Measurements from ENCODE around the gene CD53. TPM values are rescaled to one million over a fixed set of nuclear protein-coding genes. Genes with fewer than 3 reads are reported as not detected.

CD53 gene
- total and polyA plus RNA-seq, 9 of the 15 experiments (the other 6 are each of a cell fraction or from before 2014, with no cell fraction given), result 63.5 to 220 (median 131) TPM

DNA sequence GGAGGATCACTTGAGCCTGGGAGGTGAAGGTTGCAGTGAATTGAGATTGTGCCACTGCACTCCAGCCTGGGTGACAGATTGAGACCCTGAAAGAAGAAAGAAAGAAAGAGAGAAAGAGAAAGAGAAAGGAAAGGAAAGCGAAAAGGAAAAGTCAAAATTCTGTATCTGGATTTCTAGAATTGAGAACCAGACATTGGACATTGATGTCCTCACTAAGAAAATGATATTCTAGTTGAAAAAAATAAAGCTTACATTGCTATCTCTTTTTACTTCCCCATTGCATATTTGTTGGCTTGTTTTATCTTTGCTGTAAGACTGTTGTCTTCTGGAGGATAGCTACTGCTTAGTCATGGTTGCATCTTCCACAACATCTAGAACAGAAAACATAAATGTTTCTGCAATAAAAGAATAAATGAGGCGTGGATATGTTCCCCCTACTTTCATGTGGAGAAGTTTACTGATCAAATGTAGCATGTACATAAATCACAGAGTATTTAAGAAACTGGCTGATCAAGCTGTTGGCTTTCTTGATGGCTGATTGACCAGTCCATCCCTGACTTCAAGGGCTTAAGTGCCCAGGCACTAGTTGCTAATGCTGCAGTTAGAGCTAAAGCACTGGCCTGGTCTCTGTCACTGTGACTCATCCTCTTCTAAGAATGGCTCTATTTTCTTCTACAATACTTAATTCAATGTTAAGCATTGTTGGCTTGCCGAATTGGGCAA, 17.7 kb downstream of the CD53 start (continued):
- TF ChIP-seq MYC (IDR thresholded peaks at IDR 0.05; ENCODE audit: low read depth, low read length), result 0 out of 2 replicates have a peak, but pooled peaks have one; percentile 17
- no peak for TF ChIP-seq MYC (CRISPR knock-in tag; IDR thresholded peaks at IDR 0.05; ENCODE audit: borderline replicate concordance, low read depth)
- TF ChIP-seq ARID1B (IDR thresholded peaks at IDR 0.05), result peak; percentile 91
- TF ChIP-seq, protein P1, sequence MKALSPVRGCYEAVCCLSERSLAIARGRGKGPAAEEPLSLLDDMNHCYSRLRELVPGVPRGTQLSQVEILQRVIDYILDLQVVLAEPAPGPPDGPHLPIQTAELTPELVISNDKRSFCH (CRISPR knock-in tag; IDR thresholded peaks at IDR 0.05), result no peak
- TF ChIP-seq, protein P1 (tag; IDR thresholded peaks at IDR 0.05), result no peak; the same call in 1 of the 2 replicates
- no peak for TF ChIP-seq ZNF75A (CRISPR knock-in tag; IDR thresholded peaks at IDR 0.05)
- no peak for TF ChIP-seq TOE1 (IDR thresholded peaks at IDR 0.05; ENCODE audit: borderline replicate concordance)
- TF ChIP-seq TOE1 (CRISPR knock-in tag; IDR thresholded peaks at IDR 0.05; ENCODE audit: borderline replicate concordance, low read depth), result no peak
- TF ChIP-seq, protein P2, sequence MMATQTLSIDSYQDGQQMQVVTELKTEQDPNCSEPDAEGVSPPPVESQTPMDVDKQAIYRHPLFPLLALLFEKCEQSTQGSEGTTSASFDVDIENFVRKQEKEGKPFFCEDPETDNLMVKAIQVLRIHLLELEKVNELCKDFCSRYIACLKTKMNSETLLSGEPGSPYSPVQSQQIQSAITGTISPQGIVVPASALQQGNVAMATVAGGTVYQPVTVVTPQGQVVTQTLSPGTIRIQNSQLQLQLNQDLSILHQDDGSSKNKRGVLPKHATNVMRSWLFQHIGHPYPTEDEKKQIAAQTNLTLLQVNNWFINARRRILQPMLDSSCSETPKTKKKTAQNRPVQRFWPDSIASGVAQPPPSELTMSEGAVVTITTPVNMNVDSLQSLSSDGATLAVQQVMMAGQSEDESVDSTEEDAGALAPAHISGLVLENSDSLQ (IDR thresholded peaks at IDR 0.05), result peak; percentile 35; the same call in 1 of the 2 replicates
- peak; percentile 74 for TF ChIP-seq BACH1 (tag; IDR thresholded peaks at IDR 0.05)
- TF ChIP-seq, protein P3, sequence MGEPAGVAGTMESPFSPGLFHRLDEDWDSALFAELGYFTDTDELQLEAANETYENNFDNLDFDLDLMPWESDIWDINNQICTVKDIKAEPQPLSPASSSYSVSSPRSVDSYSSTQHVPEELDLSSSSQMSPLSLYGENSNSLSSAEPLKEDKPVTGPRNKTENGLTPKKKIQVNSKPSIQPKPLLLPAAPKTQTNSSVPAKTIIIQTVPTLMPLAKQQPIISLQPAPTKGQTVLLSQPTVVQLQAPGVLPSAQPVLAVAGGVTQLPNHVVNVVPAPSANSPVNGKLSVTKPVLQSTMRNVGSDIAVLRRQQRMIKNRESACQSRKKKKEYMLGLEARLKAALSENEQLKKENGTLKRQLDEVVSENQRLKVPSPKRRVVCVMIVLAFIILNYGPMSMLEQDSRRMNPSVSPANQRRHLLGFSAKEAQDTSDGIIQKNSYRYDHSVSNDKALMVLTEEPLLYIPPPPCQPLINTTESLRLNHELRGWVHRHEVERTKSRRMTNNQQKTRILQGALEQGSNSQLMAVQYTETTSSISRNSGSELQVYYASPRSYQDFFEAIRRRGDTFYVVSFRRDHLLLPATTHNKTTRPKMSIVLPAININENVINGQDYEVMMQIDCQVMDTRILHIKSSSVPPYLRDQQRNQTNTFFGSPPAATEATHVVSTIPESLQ (CRISPR knock-in tag; IDR thresholded peaks at IDR 0.05), result no peak
- no peak for TF ChIP-seq FUS (optimal IDR thresholded peaks at IDR 0.05; ENCODE audit: low read depth, low read length)
- TF ChIP-seq SETDB1 (IDR thresholded peaks at IDR 0.05; ENCODE audit: low read length), result no peak
- TF ChIP-seq FOXA1 (IDR thresholded peaks at IDR 0.05; ENCODE audit: borderline replicate concordance), result no peak
- TF ChIP-seq, protein P4, sequence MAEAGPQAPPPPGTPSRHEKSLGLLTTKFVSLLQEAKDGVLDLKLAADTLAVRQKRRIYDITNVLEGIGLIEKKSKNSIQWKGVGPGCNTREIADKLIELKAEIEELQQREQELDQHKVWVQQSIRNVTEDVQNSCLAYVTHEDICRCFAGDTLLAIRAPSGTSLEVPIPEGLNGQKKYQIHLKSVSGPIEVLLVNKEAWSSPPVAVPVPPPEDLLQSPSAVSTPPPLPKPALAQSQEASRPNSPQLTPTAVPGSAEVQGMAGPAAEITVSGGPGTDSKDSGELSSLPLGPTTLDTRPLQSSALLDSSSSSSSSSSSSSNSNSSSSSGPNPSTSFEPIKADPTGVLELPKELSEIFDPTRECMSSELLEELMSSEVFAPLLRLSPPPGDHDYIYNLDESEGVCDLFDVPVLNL (CRISPR knock-in tag; IDR thresholded peaks at IDR 0.05; ENCODE audit: low read depth), result no peak
- no peak for TF ChIP-seq ZBTB8A (IDR thresholded peaks at IDR 0.05; ENCODE audit: partially characterized antibody)
- TF ChIP-seq, protein P5, sequence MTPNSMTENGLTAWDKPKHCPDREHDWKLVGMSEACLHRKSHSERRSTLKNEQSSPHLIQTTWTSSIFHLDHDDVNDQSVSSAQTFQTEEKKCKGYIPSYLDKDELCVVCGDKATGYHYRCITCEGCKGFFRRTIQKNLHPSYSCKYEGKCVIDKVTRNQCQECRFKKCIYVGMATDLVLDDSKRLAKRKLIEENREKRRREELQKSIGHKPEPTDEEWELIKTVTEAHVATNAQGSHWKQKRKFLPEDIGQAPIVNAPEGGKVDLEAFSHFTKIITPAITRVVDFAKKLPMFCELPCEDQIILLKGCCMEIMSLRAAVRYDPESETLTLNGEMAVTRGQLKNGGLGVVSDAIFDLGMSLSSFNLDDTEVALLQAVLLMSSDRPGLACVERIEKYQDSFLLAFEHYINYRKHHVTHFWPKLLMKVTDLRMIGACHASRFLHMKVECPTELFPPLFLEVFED (CRISPR knock-in tag; conservative IDR thresholded peaks at IDR 0.05), result no peak; the same call in 1 of the 2 replicates
- no peak for TF ChIP-seq ZNF431 (CRISPR knock-in tag; IDR thresholded peaks at IDR 0.05)
- TF ChIP-seq, protein P6, sequence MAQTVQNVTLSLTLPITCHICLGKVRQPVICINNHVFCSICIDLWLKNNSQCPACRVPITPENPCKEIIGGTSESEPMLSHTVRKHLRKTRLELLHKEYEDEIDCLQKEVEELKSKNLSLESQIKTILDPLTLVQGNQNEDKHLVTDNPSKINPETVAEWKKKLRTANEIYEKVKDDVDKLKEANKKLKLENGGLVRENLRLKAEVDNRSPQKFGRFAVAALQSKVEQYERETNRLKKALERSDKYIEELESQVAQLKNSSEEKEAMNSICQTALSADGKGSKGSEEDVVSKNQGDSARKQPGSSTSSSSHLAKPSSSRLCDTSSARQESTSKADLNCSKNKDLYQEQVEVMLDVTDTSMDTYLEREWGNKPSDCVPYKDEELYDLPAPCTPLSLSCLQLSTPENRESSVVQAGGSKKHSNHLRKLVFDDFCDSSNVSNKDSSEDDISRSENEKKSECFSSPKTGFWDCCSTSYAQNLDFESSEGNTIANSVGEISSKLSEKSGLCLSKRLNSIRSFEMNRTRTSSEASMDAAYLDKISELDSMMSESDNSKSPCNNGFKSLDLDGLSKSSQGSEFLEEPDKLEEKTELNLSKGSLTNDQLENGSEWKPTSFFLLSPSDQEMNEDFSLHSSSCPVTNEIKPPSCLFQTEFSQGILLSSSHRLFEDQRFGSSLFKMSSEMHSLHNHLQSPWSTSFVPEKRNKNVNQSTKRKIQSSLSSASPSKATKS (CRISPR knock-in tag; IDR thresholded peaks at IDR 0.05), result no peak
- TF ChIP-seq ZNF316 (IDR thresholded peaks at IDR 0.05), result peak; percentile 93
- TF ChIP-seq RBM39 (optimal IDR thresholded peaks at IDR 0.05; ENCODE audit: low read depth, low read length), result no peak

Data from K562 (cell line).